Mammary epithelial cell (primary cell): Measurements from ENCODE around the gene CEP104.

Experiments used
- EZH2 ChIP-seq: IDR thresholded peaks from 2 replicates; pipeline ENCODE4 v1.6.1; 2012; ENCODE audit warnings: low read length, inconsistent platforms, borderline replicate concordance
- TF ChIP-seq, protein P1 (sequence below), 2 donors: IDR thresholded peaks in 1 of 2; conservative IDR thresholded peaks in 1 of 2; 2 replicates each; pipeline ENCODE4 v1.5.1; 2011 to 2012; ENCODE audit warnings: inconsistent platforms in 2 of 2, low read length in 2 of 2, mild to moderate bottlenecking in 2 of 2, control low read depth in 1 of 2, low read depth in 1 of 2; ENCODE audit not compliant: insufficient read depth in 1 of 2; ENCODE audit errors: extremely low read depth in 1 of 2

- TF ChIP-seq, protein P1, sequence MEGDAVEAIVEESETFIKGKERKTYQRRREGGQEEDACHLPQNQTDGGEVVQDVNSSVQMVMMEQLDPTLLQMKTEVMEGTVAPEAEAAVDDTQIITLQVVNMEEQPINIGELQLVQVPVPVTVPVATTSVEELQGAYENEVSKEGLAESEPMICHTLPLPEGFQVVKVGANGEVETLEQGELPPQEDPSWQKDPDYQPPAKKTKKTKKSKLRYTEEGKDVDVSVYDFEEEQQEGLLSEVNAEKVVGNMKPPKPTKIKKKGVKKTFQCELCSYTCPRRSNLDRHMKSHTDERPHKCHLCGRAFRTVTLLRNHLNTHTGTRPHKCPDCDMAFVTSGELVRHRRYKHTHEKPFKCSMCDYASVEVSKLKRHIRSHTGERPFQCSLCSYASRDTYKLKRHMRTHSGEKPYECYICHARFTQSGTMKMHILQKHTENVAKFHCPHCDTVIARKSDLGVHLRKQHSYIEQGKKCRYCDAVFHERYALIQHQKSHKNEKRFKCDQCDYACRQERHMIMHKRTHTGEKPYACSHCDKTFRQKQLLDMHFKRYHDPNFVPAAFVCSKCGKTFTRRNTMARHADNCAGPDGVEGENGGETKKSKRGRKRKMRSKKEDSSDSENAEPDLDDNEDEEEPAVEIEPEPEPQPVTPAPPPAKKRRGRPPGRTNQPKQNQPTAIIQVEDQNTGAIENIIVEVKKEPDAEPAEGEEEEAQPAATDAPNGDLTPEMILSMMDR (conservative IDR thresholded peaks at IDR 0.05 in 1 of 2, IDR thresholded peaks at IDR 0.05 in 1 of 2; ENCODE audit: extremely low read depth in 1 of 2, insufficient read depth in 1 of 2, low read depth in 1 of 2, low read length in 2 of 2) = no peak
- TF ChIP-seq EZH2 = no peak
Measured at GRCh38 chr1:3837685-3838084, 19.3 kb downstream of the CEP104 start.
